Right atrium auricular region (tissue), 2 donors: ENCODE measurements around the gene FGD5. TPM values are rescaled to one million over a fixed set of nuclear protein-coding genes. Genes with fewer than 3 reads are reported as not detected.

Experiments used
- DNase-seq: peaks from one replicate; pipeline ENCODE4 v3.0.0-alpha.2; 2019; ENCODE audit warnings: low spot score
- H3K27ac ChIP-seq, 2 donors: fragments of 200-600 bp; sonication (generic); 1 replicate in 1 of 2; 2 replicates in 1 of 2; pipeline ENCODE4 v1.5.1; 2016 to 2019
- H3K27me3 ChIP-seq, 2 donors: fragments of 200-600 bp; sonication (generic); one replicate each; pipeline versions ENCODE4 v1.5.1 to v1.6.0; 2017 to 2019
- H3K36me3 ChIP-seq: fragments of 200-600 bp; sonication (generic); one replicate; pipeline ENCODE4 v1.5.1; 2016
- H3K4me1 ChIP-seq, 2 donors: fragments of 200-600 bp; sonication (generic); one replicate each; pipeline versions ENCODE4 v1.5.1 to v1.6.0; 2017 to 2019
- H3K4me3 ChIP-seq, 2 donors: fragments of 200-600 bp; sonication (generic); 1 replicate in 1 of 2; 2 replicates in 1 of 2; pipeline ENCODE4 v1.5.1; 2017 to 2019; ENCODE audit warnings: mild to moderate bottlenecking in 1 of 2, moderate library complexity in 1 of 2
- H3K9me3 ChIP-seq, 2 donors: fragments of 200-600 bp; sonication (generic); one replicate each; pipeline ENCODE4 v1.5.1; 2019
- CTCF ChIP-seq, 2 donors: fragments of 200-600 bp; sonication (generic); IDR thresholded peaks; one replicate each; pipeline ENCODE4 v1.5.1; 2019; ENCODE audit warnings: antibody characterized with exemption in 2 of 2
- total RNA-seq, 2 donors: library from RNA; depleted of rRNA; stranded (reverse); fragments of >200 nt; gene quantifications; one replicate each; pipeline ENCODE4 v1.1.0, GENCODE V29; 2016

FGD5 gene
- total RNA-seq, 2 donors from 2014 or later, result 9.6 to 18.8 TPM

- no peak for TF ChIP-seq CTCF (IDR thresholded peaks at IDR 0.05)
- DNase-seq, result no peak
- peaks cover 0 to 12% of the 10 kb centered on the region in 2 donors for H3K4me1 ChIP-seq
Observed at GRCh38 chr3:14787630-14788029, 31.1 kb upstream of the FGD5 start.

GRCh38 chr3:14788644-14789043 lies 30.1 kb upstream of the FGD5 start:
- no peak overlapping the region for H3K27ac ChIP-seq
- no peaks in the 10 kb centered on the region for H3K27me3 ChIP-seq
- TF ChIP-seq CTCF (IDR thresholded peaks at IDR 0.05), result no peak

More at GRCh38 chr3:14787630-14788029, 31.1 kb upstream of the FGD5 start:
- no peaks in the 10 kb centered on the region for H3K27me3 ChIP-seq
- no peaks in the 10 kb centered on the region for H3K36me3 ChIP-seq
- H3K27ac ChIP-seq, result no peak overlapping the region
- H3K9me3 ChIP-seq, result no peaks in the 10 kb centered on the region
- H3K4me3 ChIP-seq, result no peak overlapping the region

GRCh38 chr3:14789221-14789620 lies 29.5 kb upstream of the FGD5 start:
- H3K27me3 ChIP-seq, result no peaks in the 10 kb centered on the region
- DNase-seq, result no peak
- no peak overlapping the region for H3K27ac ChIP-seq
- TF ChIP-seq CTCF (IDR thresholded peaks at IDR 0.05), result no peak
- no peaks in the 10 kb centered on the region for H3K9me3 ChIP-seq
- no peak overlapping the region for H3K4me3 ChIP-seq
- H3K4me1 ChIP-seq, result peaks cover 0 to 26% of the 10 kb centered on the region in 2 donors
- H3K36me3 ChIP-seq, result no peaks in the 10 kb centered on the region

More at GRCh38 chr3:14788644-14789043, 30.1 kb upstream of the FGD5 start:
- peaks cover 0 to 20% of the 10 kb centered on the region in 2 donors for H3K4me1 ChIP-seq
- H3K9me3 ChIP-seq, result no peaks in the 10 kb centered on the region
- no peaks in the 10 kb centered on the region for H3K36me3 ChIP-seq
- H3K4me3 ChIP-seq, result no peak overlapping the region
- DNase-seq, result no peak

GRCh38 chr3:14789640-14790285 lies 29.0 kb upstream of the FGD5 start:
- Histone ChIP-seq H3K36me3 (no peaks in the 10 kb centered on the region), H3K27ac (no peak overlapping the region), H3K4me1 (peaks cover 0 to 29% of the 10 kb centered on the region in 2 donors), H3K4me3 (no peak overlapping the region), H3K9me3 (no peaks in the 10 kb centered on the region), H3K27me3 (no peaks in the 10 kb centered on the region)
- no peak for DNase-seq
- TF ChIP-seq CTCF (IDR thresholded peaks at IDR 0.05), result no peak

- H3K27ac ChIP-seq, result no peak overlapping the region
- H3K4me1 ChIP-seq, result peaks cover 0 to 29% of the 10 kb centered on the region in 2 donors
- H3K27me3 ChIP-seq, result no peaks in the 10 kb centered on the region
- DNase-seq, result peak; percentile 74
- H3K36me3 ChIP-seq, result no peaks in the 10 kb centered on the region
- peak; percentile 36 to 81 for TF ChIP-seq CTCF (IDR thresholded peaks at IDR 0.05)
- no peak overlapping the region for H3K4me3 ChIP-seq
- no peaks in the 10 kb centered on the region for H3K9me3 ChIP-seq
Observed at GRCh38 chr3:14791343-14791945, 27.3 kb upstream of the FGD5 start.
